H1 (cell line): ENCODE measurements around the gene PPIA.

ENCODE experiments used
- EP300 ChIP-seq, 2 experiments: IDR thresholded peaks; 1 replicate in 1 of 2; 2 replicates in 1 of 2; pipeline ENCODE4 v1.6.1; 2011 to 2012; ENCODE audit warnings: low read depth in 2 of 2, low read length in 2 of 2, mild to moderate bottlenecking in 2 of 2, borderline replicate concordance in 1 of 2, inconsistent platforms in 1 of 2, moderate library complexity in 1 of 2
- JUND ChIP-seq: IDR thresholded peaks from 2 replicates; pipeline ENCODE4 v1.6.1; 2011; ENCODE audit warnings: mild to moderate bottlenecking, improper control_type of control experiment, low read length
- RAD21 ChIP-seq, 2 experiments: IDR thresholded peaks in 1 of 2; conservative IDR thresholded peaks in 1 of 2; 2 replicates each; pipeline ENCODE4 v1.6.1; 2011; ENCODE audit warnings: low read depth in 2 of 2, low read length in 2 of 2, improper control_type of control experiment in 1 of 2, inconsistent platforms in 1 of 2, mild to moderate bottlenecking in 1 of 2, moderate library complexity in 1 of 2
- TF ChIP-seq, protein P1 (sequence below), 3 experiments: IDR thresholded peaks; 1 replicate in 2 of 3; 2 replicates in 1 of 3; pipeline versions ENCODE4 v1.5.1 to v1.6.1; 2011; ENCODE audit warnings: low read length in 3 of 3, mild to moderate bottlenecking in 3 of 3, inconsistent platforms in 2 of 3, low read depth in 1 of 3, moderate library complexity in 1 of 3; ENCODE audit not compliant: insufficient read depth in 1 of 3; ENCODE audit errors: control extremely low read depth in 1 of 3

DNA sequence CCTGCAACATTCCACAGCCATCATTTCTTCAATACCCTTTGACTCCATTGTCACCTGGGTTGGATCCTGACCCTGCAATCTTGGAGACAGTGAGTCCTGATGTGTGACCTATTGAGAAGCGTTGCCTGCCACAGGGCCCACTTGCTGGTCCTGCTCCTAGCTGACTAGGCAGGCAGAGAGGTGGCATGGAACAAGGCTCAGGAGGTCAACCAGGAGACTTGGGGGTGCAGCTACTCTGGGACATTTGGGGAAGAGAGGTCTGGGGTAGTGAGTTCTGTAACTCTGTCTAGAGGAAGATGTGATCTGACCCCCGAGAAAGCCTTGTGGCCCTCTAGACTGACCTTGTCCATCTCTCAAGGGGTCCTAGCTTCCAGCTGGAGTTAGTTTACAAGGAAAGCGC is 46.1 kb upstream of the PPIA start:
- TF ChIP-seq JUND (no peak), EP300 (IDR thresholded peaks at IDR 0.05; ENCODE audit: borderline replicate concordance in 1 of 2, low read depth in 2 of 2, low read length in 2 of 2) (no peak), RAD21 (IDR thresholded peaks at IDR 0.05 in 1 of 2, conservative IDR thresholded peaks at IDR 0.05 in 1 of 2; ENCODE audit: low read depth in 2 of 2, low read length in 2 of 2) (no peak)
- TF ChIP-seq, protein P1, sequence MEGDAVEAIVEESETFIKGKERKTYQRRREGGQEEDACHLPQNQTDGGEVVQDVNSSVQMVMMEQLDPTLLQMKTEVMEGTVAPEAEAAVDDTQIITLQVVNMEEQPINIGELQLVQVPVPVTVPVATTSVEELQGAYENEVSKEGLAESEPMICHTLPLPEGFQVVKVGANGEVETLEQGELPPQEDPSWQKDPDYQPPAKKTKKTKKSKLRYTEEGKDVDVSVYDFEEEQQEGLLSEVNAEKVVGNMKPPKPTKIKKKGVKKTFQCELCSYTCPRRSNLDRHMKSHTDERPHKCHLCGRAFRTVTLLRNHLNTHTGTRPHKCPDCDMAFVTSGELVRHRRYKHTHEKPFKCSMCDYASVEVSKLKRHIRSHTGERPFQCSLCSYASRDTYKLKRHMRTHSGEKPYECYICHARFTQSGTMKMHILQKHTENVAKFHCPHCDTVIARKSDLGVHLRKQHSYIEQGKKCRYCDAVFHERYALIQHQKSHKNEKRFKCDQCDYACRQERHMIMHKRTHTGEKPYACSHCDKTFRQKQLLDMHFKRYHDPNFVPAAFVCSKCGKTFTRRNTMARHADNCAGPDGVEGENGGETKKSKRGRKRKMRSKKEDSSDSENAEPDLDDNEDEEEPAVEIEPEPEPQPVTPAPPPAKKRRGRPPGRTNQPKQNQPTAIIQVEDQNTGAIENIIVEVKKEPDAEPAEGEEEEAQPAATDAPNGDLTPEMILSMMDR (IDR thresholded peaks at IDR 0.05; ENCODE audit: control extremely low read depth in 1 of 3, insufficient read depth in 1 of 3, low read depth in 1 of 3, low read length in 3 of 3): no peak
